22Rv1 (cell line): ENCODE data around the gene STK17A.
A peak's percentile ranks its signal among the peaks of the same experiment; 100 is the strongest.
"Not testable (repeated sequence)": the region's sequence is repeated elsewhere in the genome, so short reads cannot be mapped to it uniquely, and the experiment has no call there.

ENCODE experiments used
- H3K27ac ChIP-seq: fragments of 450-650 bp; 2 replicates; pipeline ENCODE4 v1.5.1; 2017
- ZFX ChIP-seq: fragments of 450-650 bp; IDR thresholded peaks from 2 replicates; pipeline ENCODE4 v1.6.1; 2017; ENCODE audit warnings: antibody characterized with exemption, borderline replicate concordance
- TF ChIP-seq, protein P1 (sequence below): fragments of 450-650 bp; IDR thresholded peaks from 2 replicates; pipeline ENCODE4 v1.5.1; 2017; ENCODE audit warnings: mild to moderate bottlenecking

STK17A gene

DNA sequence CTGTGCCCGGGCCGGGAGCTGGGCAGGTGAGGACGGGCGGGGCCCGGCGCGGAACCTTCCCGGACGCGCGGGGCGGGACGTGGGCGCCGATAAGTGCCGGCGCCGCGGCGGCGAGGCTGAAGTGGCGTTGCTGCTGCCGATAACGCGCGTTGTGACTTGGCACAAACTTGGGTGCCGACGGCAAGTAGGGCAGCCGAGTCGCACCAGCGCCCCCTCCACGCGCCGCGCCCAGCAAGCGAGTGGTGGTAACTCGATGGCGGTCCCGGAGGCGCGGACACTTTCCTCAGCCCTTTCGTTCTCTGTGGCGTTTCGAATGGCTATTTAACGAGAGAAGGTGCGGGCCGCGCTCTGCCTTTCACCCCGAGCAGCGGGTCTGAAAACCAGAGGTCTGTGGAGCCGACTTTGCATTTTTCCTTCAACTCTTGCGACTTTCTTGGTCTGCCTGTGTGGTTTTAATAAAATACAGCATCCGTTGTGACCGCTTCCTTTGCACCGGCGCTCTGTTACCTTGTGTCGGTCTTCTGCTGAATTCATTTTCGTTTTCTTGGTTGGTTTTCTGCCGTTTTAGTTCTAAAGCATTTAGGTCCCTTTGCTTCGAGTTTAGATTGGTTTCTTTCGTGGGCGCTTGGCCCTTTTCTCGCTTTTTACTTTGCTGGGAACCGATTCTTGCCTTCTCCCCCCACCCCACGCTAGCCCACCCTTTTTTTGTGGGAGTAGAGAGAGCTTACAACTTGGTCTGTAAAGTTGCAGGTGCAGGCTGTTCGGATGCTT is 701 bp downstream of the STK17A start:
- TF ChIP-seq, protein P1, sequence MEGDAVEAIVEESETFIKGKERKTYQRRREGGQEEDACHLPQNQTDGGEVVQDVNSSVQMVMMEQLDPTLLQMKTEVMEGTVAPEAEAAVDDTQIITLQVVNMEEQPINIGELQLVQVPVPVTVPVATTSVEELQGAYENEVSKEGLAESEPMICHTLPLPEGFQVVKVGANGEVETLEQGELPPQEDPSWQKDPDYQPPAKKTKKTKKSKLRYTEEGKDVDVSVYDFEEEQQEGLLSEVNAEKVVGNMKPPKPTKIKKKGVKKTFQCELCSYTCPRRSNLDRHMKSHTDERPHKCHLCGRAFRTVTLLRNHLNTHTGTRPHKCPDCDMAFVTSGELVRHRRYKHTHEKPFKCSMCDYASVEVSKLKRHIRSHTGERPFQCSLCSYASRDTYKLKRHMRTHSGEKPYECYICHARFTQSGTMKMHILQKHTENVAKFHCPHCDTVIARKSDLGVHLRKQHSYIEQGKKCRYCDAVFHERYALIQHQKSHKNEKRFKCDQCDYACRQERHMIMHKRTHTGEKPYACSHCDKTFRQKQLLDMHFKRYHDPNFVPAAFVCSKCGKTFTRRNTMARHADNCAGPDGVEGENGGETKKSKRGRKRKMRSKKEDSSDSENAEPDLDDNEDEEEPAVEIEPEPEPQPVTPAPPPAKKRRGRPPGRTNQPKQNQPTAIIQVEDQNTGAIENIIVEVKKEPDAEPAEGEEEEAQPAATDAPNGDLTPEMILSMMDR = no peak
- TF ChIP-seq ZFX = no peak
- H3K27ac ChIP-seq = peak overlapping the region; percentile 70

DNA sequence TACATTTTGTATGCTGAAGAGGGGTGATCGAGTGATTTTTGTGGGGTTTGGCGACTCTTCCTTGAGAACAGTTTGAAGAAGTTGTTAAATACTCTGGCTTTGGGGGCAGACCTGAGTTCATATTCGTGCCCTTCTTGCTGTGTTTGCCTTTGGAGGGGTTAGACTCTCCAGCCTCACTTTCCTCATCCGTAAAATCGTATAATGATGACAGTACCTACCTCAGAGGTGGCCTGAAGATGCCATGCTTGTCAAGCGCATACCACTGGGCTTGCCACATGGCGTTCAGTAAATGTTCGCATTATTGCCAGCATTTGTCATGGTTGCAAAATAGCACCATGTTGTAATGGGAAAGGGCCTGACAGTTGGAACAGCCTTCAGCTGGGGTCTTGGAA is 1.3 kb downstream of the STK17A start:
- TF ChIP-seq, protein P1 = no peak
- TF ChIP-seq ZFX = no peak
- H3K27ac ChIP-seq = peak overlapping the region; percentile 70

DNA sequence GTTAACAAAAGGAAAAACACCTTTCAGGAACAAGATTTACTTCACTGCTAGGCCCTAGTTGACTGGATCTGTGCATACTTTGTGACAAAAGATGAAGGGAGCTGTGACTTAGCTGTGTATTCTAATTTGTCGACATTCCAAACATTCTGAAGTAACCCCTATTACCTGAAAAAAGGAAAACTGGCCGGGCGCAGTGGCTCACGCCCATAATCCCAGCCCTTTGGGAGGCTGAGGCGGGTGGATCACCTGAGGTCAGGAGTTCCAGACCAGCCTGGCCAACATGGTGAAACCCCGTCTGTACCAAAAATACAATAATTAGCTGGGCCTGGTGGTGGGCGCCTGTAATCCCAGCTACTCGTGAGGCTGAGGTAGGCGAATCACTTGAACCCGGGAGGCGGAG is 1.8 kb downstream of the STK17A start:
- H3K27ac ChIP-seq = not testable (repeated sequence)

DNA sequence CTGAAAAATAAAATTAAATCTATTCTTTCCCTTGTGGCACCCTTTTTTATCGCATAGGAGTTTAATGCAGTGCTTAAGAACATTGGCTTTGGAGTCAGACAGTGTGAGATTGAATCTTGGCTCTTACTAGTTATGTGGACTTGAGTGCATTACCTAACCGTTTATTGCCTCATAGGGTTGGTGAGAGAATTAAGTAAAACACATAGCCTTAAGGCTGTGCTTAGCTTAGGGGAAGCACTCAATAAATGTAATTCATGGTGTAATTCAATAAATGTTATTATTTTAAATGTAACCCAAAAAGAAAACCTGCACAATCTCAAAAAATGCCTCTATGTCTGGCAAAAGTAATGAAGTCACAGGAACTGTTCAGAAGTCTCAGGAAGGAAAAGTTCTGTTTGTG is 2.7 kb downstream of the STK17A start:
- TF ChIP-seq ZFX = no peak
- TF ChIP-seq, protein P1 = no peak
- H3K27ac ChIP-seq = no peak overlapping the region

DNA sequence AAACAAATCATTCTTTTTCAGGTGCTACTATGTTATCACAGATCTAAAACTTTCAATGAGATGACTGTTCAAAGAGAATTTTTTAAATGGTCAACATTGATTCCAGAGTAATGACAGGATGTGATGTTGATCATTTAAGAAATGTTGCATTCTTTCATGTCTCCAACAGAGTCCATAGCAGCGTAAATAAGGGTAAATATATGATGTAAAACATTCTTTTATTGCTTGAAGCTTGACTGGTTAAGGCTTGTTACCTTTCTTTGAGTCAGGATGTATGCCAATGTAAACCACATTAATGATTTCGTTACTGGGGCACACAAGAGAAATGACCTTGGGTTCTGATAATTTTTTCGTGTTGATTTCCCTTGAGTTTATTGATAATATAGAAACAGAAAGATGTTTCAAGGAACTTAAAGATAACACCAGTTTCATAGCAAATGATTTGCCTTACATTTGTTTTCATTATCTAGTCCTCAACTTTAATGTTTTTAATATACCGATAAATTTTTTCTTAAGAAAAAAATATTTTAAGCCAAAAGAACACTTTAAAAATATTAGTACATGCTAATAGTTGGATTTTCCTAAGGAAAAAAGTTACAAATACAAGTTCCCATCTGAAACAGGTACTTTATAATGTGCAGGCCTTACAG is 3.5 kb downstream of the STK17A start:
- no peak overlapping the region for H3K27ac ChIP-seq

DNA sequence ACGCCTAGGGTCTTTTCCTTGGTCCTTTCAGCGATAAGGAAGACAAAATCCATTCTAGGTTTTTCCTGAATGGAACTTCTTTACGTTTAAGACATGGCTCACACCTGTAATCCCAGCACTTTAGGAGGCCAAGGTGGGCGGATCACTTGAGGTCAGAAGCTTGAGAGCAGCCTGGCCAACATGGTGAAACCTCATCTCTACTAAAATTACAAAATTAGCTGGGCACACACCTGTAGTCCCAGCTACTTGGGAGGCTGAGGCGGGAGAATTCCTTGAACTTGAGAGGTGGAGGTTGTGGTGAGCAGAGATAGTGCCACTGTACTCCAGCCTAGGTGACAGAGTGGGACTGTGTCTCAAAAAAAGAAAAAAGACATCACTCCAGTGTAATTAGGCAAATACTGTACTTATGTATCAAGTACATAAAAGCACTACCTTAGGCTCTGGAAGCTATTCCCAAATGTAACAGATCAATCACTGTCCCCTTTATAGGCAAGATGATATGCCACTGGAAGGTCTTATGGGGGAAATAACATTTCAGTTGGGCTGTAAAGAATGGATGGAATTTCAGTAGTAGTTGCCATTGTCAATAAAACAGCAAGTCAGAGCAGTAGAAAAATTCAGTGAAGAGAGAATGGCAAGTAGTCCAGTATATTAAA is 5.7 kb downstream of the STK17A start:
- TF ChIP-seq ZFX = no peak
- TF ChIP-seq, protein P1 = no peak
- H3K27ac ChIP-seq = no peak overlapping the region

More for the DNA sequence above, 3.5 kb downstream of the STK17A start:
- TF ChIP-seq, protein P1 = no peak
- no peak for TF ChIP-seq ZFX

DNA sequence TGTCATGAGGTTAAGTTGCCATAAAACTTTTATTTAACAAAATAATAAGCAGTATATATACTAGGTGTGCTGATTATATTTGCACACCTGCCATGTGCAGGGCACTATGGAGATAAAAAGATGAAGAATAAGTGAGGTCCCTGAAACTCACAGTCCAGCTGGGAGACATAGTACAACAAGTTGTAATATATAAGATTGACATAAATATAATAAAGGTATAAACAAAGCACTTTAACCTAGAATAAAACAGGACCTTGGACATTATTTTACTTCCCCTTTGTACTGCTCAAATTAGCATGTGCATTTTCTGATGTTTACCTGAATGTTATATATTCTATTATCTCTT is 6.2 kb downstream of the STK17A start:
- H3K27ac ChIP-seq = no peak overlapping the region
- TF ChIP-seq, protein P1 = no peak
- no peak for TF ChIP-seq ZFX
